Dedifferentiated amniotic fluid mesenchymal stem cell (primary cell): Measurements from ENCODE around the gene OST4.

Experiments
- DNase-seq: peaks from one replicate; pipeline ENCODE4 v3.0.0-alpha.2; 2016; ENCODE audit errors: extremely low spot score

OST4 gene

GRCh38 chr2:27093430-27094352 is 22.2 kb upstream of the OST4 start:
- no peak for DNase-seq

- no peak for DNase-seq
Measured at GRCh38 chr2:27092696-27093429, 21.4 kb upstream of the OST4 start.

DNA sequence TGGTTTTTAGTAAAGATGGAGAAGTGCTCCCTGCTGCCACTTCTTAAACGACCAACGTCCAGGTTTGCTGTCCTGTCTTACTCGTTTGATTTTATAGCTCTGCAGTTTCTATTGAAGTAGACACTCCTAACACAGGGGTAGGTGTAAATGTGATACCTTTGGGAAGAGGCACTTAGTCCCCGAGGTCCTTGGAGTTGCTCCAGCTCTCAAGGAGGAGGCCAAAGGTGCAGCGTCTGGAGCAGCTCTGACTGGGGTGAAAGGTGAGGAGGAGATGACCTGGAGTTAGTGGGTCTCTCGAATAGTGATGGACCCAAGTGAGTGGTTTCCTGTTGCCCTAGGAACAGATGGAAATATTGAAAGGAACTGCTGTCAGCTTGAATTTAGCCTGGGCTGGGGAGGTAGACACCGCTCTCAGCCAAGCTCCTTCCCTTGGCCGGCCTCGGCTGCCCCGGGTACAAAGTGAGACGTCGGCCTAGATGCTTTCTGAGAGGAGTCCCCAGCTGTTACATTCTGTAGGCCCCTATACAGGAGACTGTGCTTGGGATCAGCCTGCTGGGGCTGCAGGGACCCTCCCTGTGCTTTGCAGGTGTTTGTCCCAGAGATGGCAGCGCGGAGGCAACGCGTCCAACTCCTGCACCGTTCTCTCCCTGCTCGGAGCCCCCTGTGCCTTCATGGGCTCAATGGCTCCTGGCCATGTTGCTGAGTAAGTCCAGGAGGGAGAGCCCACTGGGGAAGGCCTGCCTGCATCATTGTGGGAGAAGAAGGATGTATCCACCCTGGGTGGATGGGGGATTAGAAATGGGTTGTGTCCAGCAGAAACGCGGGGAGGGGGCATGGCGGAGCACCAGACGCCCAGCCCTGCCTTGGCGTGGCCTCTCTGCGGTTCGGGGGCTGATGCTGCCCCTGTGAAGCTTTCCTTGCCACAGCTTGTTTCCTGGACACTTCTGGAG is 20.6 kb upstream of the OST4 start:
- no peak for DNase-seq

GRCh38 chr2:27089111-27089954 is 17.9 kb upstream of the OST4 start:
- no peak for DNase-seq

DNA sequence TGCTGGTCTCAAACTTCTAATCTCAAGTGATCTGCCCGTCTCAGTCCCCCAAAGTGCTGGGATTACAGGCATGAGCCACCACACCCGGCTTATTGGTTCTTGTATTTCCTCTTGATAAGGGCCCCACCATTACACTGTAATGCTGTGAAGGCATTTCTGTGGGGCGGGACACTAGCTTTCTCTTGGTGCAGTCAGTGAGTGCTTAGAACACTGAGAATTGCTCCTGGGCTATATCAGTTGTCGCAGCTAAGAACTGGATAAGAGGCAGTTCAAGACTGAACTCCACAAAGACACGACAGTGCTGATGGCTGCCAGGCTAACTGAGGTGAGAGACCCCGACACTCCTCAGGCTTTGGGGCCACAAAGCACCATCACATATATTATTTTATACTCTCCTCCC is 17.2 kb upstream of the OST4 start:
- no peak for DNase-seq

DNA sequence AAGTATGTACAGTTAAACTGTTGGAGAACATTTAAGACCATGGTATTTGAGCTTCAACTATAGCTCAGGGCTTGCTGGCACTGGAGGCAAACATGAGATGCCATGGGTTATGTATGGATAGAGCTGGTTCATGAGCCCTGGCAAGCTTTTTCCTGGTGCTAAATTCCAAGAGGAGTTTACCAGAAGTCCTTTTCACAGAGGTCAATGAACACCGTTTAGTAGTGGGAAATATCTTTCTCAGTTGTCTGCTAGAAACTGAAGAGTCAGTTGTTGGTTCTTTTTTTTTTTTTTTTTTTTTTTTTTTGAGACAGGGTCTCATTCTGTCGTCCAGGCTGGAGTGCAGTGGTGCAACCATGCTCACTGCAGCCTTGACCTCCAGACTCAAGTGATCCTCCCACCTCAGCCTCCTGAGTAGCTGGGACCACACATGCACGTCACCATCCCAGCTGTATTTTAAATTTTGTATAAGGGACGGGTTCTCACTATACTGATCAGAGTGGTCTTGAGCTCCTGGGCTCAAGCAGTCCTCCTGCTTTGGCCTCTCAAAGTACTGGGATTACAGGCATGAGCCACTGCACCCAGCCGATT is 16.5 kb upstream of the OST4 start:
- no peak for DNase-seq

GRCh38 chr2:27086724-27087593 is 15.5 kb upstream of the OST4 start, which contains the start of gene KHK:
KHK (plus strand) TSS chr2:27086772; CDS start chr2:27087260, 488 bp downstream.
- no peak for DNase-seq

DNA sequence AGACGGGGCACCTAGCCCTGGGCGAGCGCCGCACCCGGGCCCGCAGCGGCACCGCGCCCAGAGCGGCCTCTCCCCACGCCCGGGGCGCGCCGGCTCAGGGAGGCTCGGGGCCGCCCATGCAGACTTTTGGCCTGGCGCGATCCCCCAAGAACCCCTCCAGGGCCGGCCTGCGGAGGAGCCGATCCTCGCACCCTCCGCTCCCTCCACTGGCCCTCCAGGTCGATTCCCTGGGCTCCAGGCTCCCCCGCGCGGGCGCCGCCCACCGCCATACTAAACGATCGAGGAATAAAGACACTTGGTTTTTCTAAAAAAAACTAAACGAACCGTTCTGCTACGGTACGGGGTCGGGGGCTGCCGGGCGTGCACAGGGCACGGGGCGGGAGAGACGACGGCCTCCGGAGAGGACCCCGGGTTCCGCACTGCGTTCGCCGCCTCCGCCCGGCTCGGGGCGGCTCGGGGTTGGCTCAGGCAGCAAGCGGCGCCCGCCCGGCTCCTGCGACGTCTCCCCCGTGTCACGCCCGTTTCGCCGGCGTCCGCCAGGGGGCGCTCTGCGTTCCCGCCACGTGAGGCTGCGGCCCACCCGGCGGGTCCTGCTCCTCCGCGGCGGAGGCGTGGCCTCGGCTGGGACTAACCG is 14.8 kb upstream of the OST4 start:
- DNase-seq: peak; percentile 78

GRCh38 chr2:27085673-27086089 is 14.2 kb upstream of the OST4 start:
- no peak for DNase-seq

DNA sequence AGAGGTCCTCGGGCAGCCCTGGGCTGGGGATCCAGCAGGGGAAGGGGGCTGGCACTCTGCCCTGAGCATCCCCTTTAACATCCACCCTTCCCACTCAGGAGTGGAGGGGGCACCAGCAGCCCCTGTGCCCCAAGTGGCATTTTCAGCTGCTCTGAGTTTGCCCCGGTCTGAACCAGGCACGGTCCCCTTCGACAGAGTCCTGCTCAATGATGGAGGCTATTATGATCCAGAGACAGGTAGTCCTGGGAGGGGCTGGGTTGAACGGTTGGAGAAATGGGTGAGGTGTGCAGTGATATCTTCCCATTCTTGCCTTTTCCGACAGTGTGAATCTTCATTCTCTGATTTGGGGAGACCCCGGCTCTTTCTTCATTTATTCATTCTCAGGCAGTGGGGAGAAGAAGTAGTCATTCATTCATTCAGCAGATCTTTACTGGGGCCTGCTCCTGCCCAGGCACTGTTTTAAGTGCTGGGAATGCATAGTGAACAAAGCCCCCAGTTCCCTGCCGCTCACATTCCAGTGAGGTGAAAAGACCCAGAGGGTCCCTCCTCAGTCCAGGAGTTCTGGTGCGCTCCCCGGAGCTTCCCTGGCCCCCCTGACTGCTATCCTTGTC is 13.7 kb upstream of the OST4 start:
- no peak for DNase-seq

DNA sequence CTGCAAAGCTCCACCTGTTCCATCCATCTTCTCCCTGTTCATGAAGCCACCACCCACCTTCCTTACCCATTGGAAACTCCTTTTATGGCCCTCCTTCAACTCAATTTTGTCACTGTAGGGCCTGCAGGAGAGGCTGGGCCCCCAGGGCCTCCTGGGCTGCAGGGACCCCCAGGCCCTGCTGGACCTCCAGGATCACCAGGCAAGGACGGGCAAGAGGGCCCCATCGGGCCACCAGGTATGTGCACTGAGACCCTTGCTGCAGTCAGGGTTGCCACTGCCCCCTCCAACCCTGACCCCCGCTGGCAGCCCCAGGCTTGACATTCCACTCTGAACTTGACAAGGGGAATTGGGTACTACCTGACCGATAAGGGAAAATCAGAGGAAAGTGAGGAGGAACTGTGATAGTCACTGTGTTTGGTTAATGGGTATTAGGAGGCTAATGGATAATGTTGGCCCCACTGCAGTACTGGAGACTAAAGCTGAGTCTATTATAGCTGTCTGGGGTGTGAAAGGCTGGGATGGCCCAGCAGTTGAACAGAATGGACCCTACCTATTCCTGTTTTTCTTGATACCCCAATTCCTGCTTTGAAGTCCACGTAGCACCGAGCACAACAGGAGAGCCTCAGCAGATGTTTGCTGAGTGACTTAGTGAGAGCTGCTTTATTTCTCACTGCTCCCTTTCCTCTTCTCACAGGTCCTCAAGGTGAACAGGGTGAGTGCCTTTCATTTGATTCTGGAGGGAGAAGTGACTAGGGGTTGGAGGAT is 13.0 kb upstream of the OST4 start:
- DNase-seq: no peak

DNA sequence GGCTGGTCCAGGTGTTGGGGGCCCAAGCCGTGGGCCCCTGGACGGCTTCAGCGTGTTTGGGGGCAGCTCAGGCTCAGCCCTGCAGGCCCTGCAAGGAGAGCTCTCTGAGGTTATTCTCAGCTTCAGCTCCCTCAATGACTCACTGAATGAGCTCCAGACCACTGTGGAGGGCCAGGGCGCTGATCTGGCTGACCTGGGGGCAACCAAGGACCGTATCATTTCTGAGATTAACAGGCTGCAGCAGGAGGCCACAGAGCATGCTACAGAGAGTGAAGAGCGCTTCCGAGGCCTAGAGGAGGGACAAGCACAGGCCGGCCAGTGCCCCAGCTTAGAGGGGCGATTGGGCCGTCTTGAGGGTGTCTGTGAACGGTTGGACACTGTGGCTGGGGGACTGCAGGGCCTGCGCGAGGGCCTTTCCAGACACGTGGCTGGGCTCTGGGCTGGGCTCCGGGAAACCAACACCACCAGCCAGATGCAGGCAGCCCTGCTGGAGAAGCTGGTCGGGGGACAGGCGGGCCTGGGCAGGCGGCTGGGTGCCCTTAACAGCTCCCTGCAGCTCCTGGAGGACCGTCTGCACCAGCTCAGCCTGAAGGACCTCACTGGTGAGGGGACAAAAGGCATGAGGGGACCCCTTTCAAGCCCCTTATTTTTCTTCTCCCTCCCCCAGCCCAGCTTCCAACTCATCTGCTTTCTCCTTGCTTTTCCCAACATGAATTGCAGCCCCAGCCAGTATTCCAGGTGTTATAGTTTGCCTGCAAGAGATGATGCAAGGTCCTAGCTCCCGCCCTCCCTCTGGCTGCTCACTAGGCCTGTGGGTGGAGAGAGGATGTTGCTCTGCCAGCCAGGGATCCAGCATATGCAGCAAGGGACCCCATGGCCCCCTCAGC is 12.2 kb upstream of the OST4 start:
- no peak for DNase-seq

GRCh38 chr2:27082773-27083409 is 11.4 kb upstream of the OST4 start:
- DNase-seq: no peak

- no peak for DNase-seq
Measured at GRCh38 chr2:27081984-27082772, 10.7 kb upstream of the OST4 start.

- DNase-seq: no peak
Measured at GRCh38 chr2:27080603-27080936, 9.1 kb upstream of the OST4 start.

DNA sequence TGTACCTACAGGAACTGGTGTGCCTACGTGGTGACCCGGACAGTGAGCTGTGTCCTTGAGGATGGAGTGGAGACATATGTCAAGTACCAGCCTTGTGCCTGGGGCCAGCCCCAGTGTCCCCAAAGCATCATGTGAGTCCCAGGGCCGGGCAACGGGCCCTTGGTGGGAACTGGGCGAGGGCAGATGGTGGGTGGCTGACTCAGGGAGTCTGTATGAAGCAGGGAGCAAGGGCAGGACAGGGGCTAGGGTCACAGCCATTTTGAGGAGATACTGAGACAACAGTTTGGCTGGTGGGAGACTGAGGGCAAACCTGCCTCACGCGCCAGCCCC is 8.7 kb upstream of the OST4 start:
- no peak for DNase-seq
